Fibroblast of skin of right quadriceps (primary cell): ENCODE results near the gene GJA1.

Experiments
- DNase-seq: peaks from one replicate; pipeline ENCODE4 v3.0.0-alpha.2; 2013

The GJA1 gene

DNA sequence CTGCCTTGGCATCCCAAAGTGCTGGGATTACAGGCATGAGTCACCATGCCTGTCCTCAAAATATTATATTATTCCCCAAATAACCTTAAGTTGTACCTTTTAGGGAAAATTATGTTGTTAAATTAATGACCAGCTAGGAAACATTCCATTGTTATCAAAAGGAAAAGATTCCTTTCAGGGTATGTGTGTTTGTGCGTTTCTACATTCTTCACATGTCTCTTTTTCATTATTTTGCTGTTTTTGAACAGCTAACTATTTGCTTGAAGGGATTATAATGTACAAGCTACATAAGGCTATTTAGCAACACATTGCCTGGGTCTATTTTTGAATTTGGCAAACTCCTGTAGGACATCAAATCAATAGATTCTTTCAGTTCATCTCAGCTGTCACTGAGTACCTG, 57.1 kb downstream of the GJA1 start:
- DNase-seq: no peak

DNA sequence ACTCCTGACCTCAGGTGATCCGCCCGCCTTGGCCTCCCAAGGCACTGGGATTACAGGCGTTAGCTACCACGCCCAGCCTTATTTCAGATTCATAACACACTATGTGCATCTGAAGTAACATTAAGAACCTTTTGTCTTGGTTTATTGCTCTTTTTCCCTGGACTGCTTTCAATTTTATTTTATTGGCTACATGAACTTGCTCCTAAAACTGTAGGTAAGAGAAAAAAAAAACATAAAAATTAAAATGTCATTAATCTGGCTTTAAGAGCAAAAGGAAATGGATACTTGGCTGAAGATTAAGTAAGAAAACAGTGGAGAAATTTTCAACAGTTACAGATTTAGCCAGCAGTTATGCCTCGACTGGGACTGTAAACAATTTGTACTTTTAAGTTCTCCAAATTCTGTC, 62.5 kb downstream of the GJA1 start:
- no peak for DNase-seq

- no peak for DNase-seq
Observed at GRCh38 chr6:121498481-121499276, 63.2 kb downstream of the GJA1 start.
